Spleen (tissue), 13 donors: ENCODE measurements around the gene PLAA. TPM values are rescaled to one million over a fixed set of nuclear protein-coding genes. Genes with fewer than 3 reads are reported as not detected.

Experiments
- DNase-seq: peaks from one replicate; pipeline ENCODE4 v3.0.0-alpha.2; 2020
- H3K27ac ChIP-seq, 8 donors: fragments of 200-600 bp; sonication (generic) in 7 of 8; 1 replicate in 4 of 8; 2 replicates in 4 of 8; pipeline versions ENCODE4 v1.5.0 to v1.8.0; 2016 to 2021; ENCODE audit warnings: inconsistent platforms in 4 of 8, mild to moderate bottlenecking in 4 of 8, moderate library complexity in 1 of 8
- H3K27me3 ChIP-seq, 7 donors: fragments of 200-600 bp; sonication (generic) in 6 of 7; replicated peaks in 1 of 7; 1 replicate in 4 of 7; 2 replicates in 3 of 7; pipeline versions ENCODE4 v1.5.0 to v1.8.0; 2016 to 2021; ENCODE audit warnings: inconsistent platforms in 3 of 7, mild to moderate bottlenecking in 1 of 7
- H3K36me3 ChIP-seq, 6 donors: fragments of 200-600 bp; sonication (generic) in 5 of 6; 1 replicate in 4 of 6; 2 replicates in 2 of 6; pipeline versions ENCODE4 v1.5.0 to v1.8.0; 2016 to 2021; ENCODE audit warnings: inconsistent platforms in 2 of 6
- H3K4me1 ChIP-seq, 6 donors: fragments of 200-600 bp; sonication (generic) in 5 of 6; 1 replicate in 3 of 6; 2 replicates in 3 of 6; pipeline versions ENCODE4 v1.5.0 to v1.8.0; 2016 to 2021; ENCODE audit warnings: inconsistent platforms in 3 of 6
- H3K4me3 ChIP-seq, 8 donors: fragments of 200-600 bp; sonication (generic) in 7 of 8; 1 replicate in 4 of 8; 2 replicates in 4 of 8; pipeline versions ENCODE4 v1.5.0 to v1.8.0; 2016 to 2021; ENCODE audit warnings: inconsistent platforms in 4 of 8, mild to moderate bottlenecking in 4 of 8, moderate library complexity in 2 of 8
- H3K9me3 ChIP-seq, 8 donors: fragments of 200-600 bp; sonication (generic) in 7 of 8; 1 replicate in 4 of 8; 2 replicates in 4 of 8; pipeline versions ENCODE4 v1.5.0 to v1.8.0; 2016 to 2021; ENCODE audit warnings: inconsistent platforms in 4 of 8
- POLR2A ChIP-seq, 3 donors: fragments of 450-650 bp; IDR thresholded peaks; one replicate each; pipeline ENCODE4 v1.5.1; 2017; ENCODE audit warnings: antibody characterized with exemption in 3 of 3, mild to moderate bottlenecking in 1 of 3
- POLR2AphosphoS5 ChIP-seq, 3 donors: sonication (generic); formaldehyde crosslinking; IDR thresholded peaks; one replicate each; pipeline ENCODE4 v1.5.1; 2017; ENCODE audit warnings: antibody characterized with exemption in 3 of 3
- WGBS, 5 donors: extraction: QIAGEN DNeasy Blood & Tissue Kit in 3 of 5; methylation state at CpG; one replicate each; pipeline versions ENCODE4 v1.1.5 to v1.1.7; 2013 to 2018; 5-methylcytosine and 5-hydroxymethylcytosine counted together
- intact Hi-C: fragments of 100-400 bp; cut with DNase I; formaldehyde crosslinking; loops from one replicate; pipeline ENCODE4 v1.15.0; 2023; ENCODE audit warnings: low total_unique reads
- long read RNA-seq, 2 donors: transcript quantifications; one replicate each; lab custom pipeline, GENCODE V29; 2026
- polyA plus RNA-seq, 3 donors: library from polyadenylated mRNA; stranded (reverse); fragments of 200-250 nt; gene quantifications; one replicate each; pipeline ENCODE4 v1.2.1, GENCODE V29; 2013
- total RNA-seq, 7 donors: library from RNA; depleted of rRNA in 3 of 7; stranded (reverse); fragments of >200 nt in 3 of 7; fragmentation: NEBNext Ultra II Directional in 4 of 7; extraction: Animal tissue kit (Norgen Biotek cat#: 25700) in 4 of 7; gene quantifications; one replicate each; pipeline versions ENCODE4 v1.1.0 to v1.2.1, GENCODE V29; 2016 to 2021
- TF ChIP-seq, protein P1 (sequence below), 11 experiments: fragments of 200-600 bp in 7 of 11; fragments of 450-650 bp in 4 of 11; sonication (generic) in 4 of 11; IDR thresholded peaks in 8 of 11; conservative IDR thresholded peaks in 3 of 11; 1 replicate in 7 of 11; 2 replicates in 4 of 11; pipeline versions ENCODE4 v1.4.0 to v1.8.0; 2016 to 2021; ENCODE audit warnings: antibody characterized with exemption in 11 of 11, inconsistent platforms in 4 of 11, mild to moderate bottlenecking in 1 of 11
- donor health status: healthy with polysubstance abuse.
- donor health status: DM: no; HTN: no; CAD: no; lungs with moderate emphysema.
- donor health status: DM: no; HTN: no; CAD: no.
- donor health status: Bipolar disorder and iron deficiency.
- donor health status: healthy.
- donor health status: DM: no; HTN: no; CAD: no.
- donor health status: DM: yes; HTN: yes; CAD: no.

PLAA gene
- total RNA-seq: 10 to 100 TPM; 20.9 to 34.5 (median 26.9) TPM
- 1 to 10 TPM; 6.2 to 8.5 (median 7.2) TPM for polyA plus RNA-seq
- long read RNA-seq, donor 1, full-length matches to known transcripts: 9 of 9 reads
- long read RNA-seq, donor 1, partial matches to known transcripts: 0 of 9 reads
- long read RNA-seq, donor 1, other reads (novel, unspliced or antisense): 0 of 9 reads
- long read RNA-seq, donor 2, full-length matches to known transcripts: 5 of 5 reads
- long read RNA-seq, donor 2, partial matches to known transcripts: 0 of 5 reads
- long read RNA-seq, donor 2, other reads (novel, unspliced or antisense): 0 of 5 reads

GRCh38 chr9:26946753-26947727 lies at the start of gene PLAA:
PLAA (minus strand) TSS chr9:26947242; CDS start chr9:26947045, 197 bp downstream.
- Histone ChIP-seq H3K36me3 (peaks cover 0 to 12% (median 0%) of the 10 kb centered on the region in 6 donors), H3K4me3 (peak within 1 kb of the TSS; percentile 74 to 99 (median 90)), H3K4me1 (peaks cover 21 to 53% (median 46%) of the 10 kb centered on the region in 6 donors), H3K27ac (peak within 1 kb of the TSS; percentile 87 to 99 (median 97)), H3K27me3 (no peaks in the 10 kb centered on the region), H3K9me3 (no peaks in the 10 kb centered on the region)
- peak; percentile 98 for DNase-seq
- TF ChIP-seq, protein P1, sequence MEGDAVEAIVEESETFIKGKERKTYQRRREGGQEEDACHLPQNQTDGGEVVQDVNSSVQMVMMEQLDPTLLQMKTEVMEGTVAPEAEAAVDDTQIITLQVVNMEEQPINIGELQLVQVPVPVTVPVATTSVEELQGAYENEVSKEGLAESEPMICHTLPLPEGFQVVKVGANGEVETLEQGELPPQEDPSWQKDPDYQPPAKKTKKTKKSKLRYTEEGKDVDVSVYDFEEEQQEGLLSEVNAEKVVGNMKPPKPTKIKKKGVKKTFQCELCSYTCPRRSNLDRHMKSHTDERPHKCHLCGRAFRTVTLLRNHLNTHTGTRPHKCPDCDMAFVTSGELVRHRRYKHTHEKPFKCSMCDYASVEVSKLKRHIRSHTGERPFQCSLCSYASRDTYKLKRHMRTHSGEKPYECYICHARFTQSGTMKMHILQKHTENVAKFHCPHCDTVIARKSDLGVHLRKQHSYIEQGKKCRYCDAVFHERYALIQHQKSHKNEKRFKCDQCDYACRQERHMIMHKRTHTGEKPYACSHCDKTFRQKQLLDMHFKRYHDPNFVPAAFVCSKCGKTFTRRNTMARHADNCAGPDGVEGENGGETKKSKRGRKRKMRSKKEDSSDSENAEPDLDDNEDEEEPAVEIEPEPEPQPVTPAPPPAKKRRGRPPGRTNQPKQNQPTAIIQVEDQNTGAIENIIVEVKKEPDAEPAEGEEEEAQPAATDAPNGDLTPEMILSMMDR (IDR thresholded peaks at IDR 0.05 in 8 of 11, conservative IDR thresholded peaks at IDR 0.05 in 3 of 11): peak in 9 of 11 experiments; percentile 5 to 44 (median 26)
- TF ChIP-seq POLR2A (IDR thresholded peaks at IDR 0.05) (peak in 1 of 3 donors; percentile 23), POLR2AphosphoS5 (IDR thresholded peaks at IDR 0.05) (peak; percentile 81 to 96 (median 90))
- intact Hi-C loops: loop anchor here (10.0 kb wide), 2 partner anchors 52 to 628 kb away; partner anchors contain the start of genes C9orf72 and CAAP1
- WGBS, 5 donors: 0 to 1% (median 0%) methylated on average over 48 to 76 of the region's 76 CpGs

GRCh38 chr9:26995810-26996209 lies 48.8 kb upstream of the PLAA start:
- Histone ChIP-seq H3K4me3 (no peak overlapping the region), H3K27me3 (no peaks in the 10 kb centered on the region), H3K27ac (no peak overlapping the region), H3K9me3 (no peaks in the 10 kb centered on the region), H3K4me1 (no peaks in the 10 kb centered on the region), H3K36me3 (peaks cover 0 to 26% (median 2%) of the 10 kb centered on the region in 6 donors)
- intact Hi-C loops: no loop called here
- no peak for DNase-seq
- TF ChIP-seq, protein P1 (IDR thresholded peaks at IDR 0.05 in 8 of 11, conservative IDR thresholded peaks at IDR 0.05 in 3 of 11): no peak
- no peak for TF ChIP-seq POLR2AphosphoS5 (IDR thresholded peaks at IDR 0.05)
- TF ChIP-seq POLR2A (IDR thresholded peaks at IDR 0.05): no peak
- 89 to 95% (median 93%) methylated on average over 2 of the region's 2 CpGs for WGBS, 5 donors

DNA sequence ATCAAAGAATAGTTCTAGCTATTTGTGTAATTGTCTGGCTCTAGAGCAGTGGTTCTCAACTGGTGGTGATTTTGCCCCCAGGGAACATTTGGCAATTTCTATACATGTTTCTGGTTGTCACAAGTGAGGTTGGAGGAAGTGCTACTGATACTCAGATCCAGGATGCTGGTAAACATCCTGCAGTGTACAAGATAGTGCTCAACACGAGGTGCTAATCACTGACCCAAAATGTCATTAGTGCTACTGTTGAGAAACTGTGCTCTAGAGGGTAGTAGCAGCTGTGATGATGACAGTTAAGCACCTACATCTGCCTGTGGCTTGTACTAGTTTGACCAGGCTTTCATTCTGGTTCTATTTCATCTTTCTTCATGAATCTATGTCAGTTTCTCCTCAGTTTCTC lies 36.3 kb upstream of the PLAA start:
- H3K27me3 ChIP-seq: no peaks in the 10 kb centered on the region
- 32 to 56% (median 44%) methylated on average over 1 of the region's 1 CpG for WGBS, 5 donors
- H3K4me1 ChIP-seq: no peaks in the 10 kb centered on the region
- no peak overlapping the region for H3K27ac ChIP-seq
- H3K36me3 ChIP-seq: peaks cover 0 to 85% (median 20%) of the 10 kb centered on the region in 6 donors
- intact Hi-C loops: no loop called here
- no peaks in the 10 kb centered on the region for H3K9me3 ChIP-seq
- TF ChIP-seq POLR2AphosphoS5 (IDR thresholded peaks at IDR 0.05) (no peak), POLR2A (IDR thresholded peaks at IDR 0.05) (no peak)
- TF ChIP-seq, protein P1 (IDR thresholded peaks at IDR 0.05 in 8 of 11, conservative IDR thresholded peaks at IDR 0.05 in 3 of 11): no peak
- H3K4me3 ChIP-seq: no peak overlapping the region
- no peak for DNase-seq
